ENCODE measurements around the gene ADSS1.
"Not testable (repeated sequence)": the region's sequence is repeated elsewhere in the genome, so short reads cannot be mapped to it uniquely, and the experiment has no call there.

Gene ADSS1

GRCh38 chr14:104722938-104723650 lies 935 bp upstream of the ADSS1 start:
- Histone ChIP-seq H3K9ac (ENCODE audit: insufficient read length) (no peak overlapping the region), H3K27ac (no peak overlapping the region), H3K36me3 (ENCODE audit: insufficient read depth, low read length) (no peaks in the 10 kb centered on the region), H3K4me3 (no peak overlapping the region), H3K9me3 (ENCODE audit: low read depth, low read length) (no peaks in the 10 kb centered on the region)
- no peak for TF ChIP-seq FOXP2 (optimal IDR thresholded peaks at IDR 0.05; ENCODE audit: control extremely low read depth, extremely low read length, insufficient read depth)
- TF ChIP-seq POLR2AphosphoS5 (IDR thresholded peaks at IDR 0.05; ENCODE audit: borderline replicate concordance, low read depth, low read length): no peak
- no peak for TF ChIP-seq EZH2 (IDR thresholded peaks at IDR 0.05)
- DNase-seq (ENCODE audit: low read depth, low spot score): no peak

GRCh38 chr14:104724407-104724980 lies 465 bp downstream of the ADSS1 start:
- Histone ChIP-seq H3K9ac (ENCODE audit: insufficient read length) (no peak overlapping the region), H3K4me3 (peak overlapping the region; percentile 55), H3K9me3 (ENCODE audit: low read depth, low read length) (no peaks in the 10 kb centered on the region), H3K27ac (no peak overlapping the region), H3K36me3 (ENCODE audit: insufficient read depth, low read length) (no peaks in the 10 kb centered on the region)
- DNase-seq (ENCODE audit: low read depth, low spot score): no peak
- TF ChIP-seq FOXP2 (optimal IDR thresholded peaks at IDR 0.05; ENCODE audit: control extremely low read depth, extremely low read length, insufficient read depth) (no peak), EZH2 (IDR thresholded peaks at IDR 0.05) (no peak), POLR2AphosphoS5 (IDR thresholded peaks at IDR 0.05; ENCODE audit: borderline replicate concordance, low read depth, low read length) (no peak)

GRCh38 chr14:104724981-104725771 lies 1.1 kb downstream of the ADSS1 start:
- DNase-seq (ENCODE audit: low read depth, low spot score): no peak
- Histone ChIP-seq H3K4me3 (no peak overlapping the region), H3K9me3 (ENCODE audit: low read depth, low read length) (no peaks in the 10 kb centered on the region), H3K36me3 (ENCODE audit: insufficient read depth, low read length) (no peaks in the 10 kb centered on the region), H3K27ac (no peak overlapping the region), H3K9ac (ENCODE audit: insufficient read length) (no peak overlapping the region)
- no peak for TF ChIP-seq POLR2AphosphoS5 (IDR thresholded peaks at IDR 0.05; ENCODE audit: borderline replicate concordance, low read depth, low read length)
- no peak for TF ChIP-seq EZH2 (IDR thresholded peaks at IDR 0.05)
- no peak for TF ChIP-seq FOXP2 (optimal IDR thresholded peaks at IDR 0.05; ENCODE audit: control extremely low read depth, extremely low read length, insufficient read depth)

- H3K9ac ChIP-seq (ENCODE audit: insufficient read length): no peak overlapping the region
- no peak overlapping the region for H3K4me3 ChIP-seq
- H3K9me3 ChIP-seq (ENCODE audit: low read depth, low read length): no peaks in the 10 kb centered on the region
- no peak for DNase-seq (ENCODE audit: low read depth, low spot score)
- H3K36me3 ChIP-seq (ENCODE audit: insufficient read depth, low read length): no peaks in the 10 kb centered on the region
- H3K27ac ChIP-seq: no peak overlapping the region
- TF ChIP-seq FOXP2 (optimal IDR thresholded peaks at IDR 0.05; ENCODE audit: control extremely low read depth, extremely low read length, insufficient read depth): no peak
- TF ChIP-seq EZH2 (IDR thresholded peaks at IDR 0.05): no peak
- no peak for TF ChIP-seq POLR2AphosphoS5 (IDR thresholded peaks at IDR 0.05; ENCODE audit: borderline replicate concordance, low read depth, low read length)
These were observed 1.9 kb downstream of the ADSS1 start for GRCh38 chr14:104725772-104726548.

- no peak overlapping the region for H3K9ac ChIP-seq (ENCODE audit: insufficient read length)
- H3K36me3 ChIP-seq (ENCODE audit: insufficient read depth, low read length): no peaks in the 10 kb centered on the region
- no peak for DNase-seq (ENCODE audit: low read depth, low spot score)
- H3K4me3 ChIP-seq: no peak overlapping the region
- no peak overlapping the region for H3K27ac ChIP-seq
- TF ChIP-seq POLR2AphosphoS5 (IDR thresholded peaks at IDR 0.05; ENCODE audit: borderline replicate concordance, low read depth, low read length): no peak
- TF ChIP-seq FOXP2 (optimal IDR thresholded peaks at IDR 0.05; ENCODE audit: control extremely low read depth, extremely low read length, insufficient read depth): no peak
- TF ChIP-seq EZH2 (IDR thresholded peaks at IDR 0.05): no peak
- H3K9me3 ChIP-seq (ENCODE audit: low read depth, low read length): no peaks in the 10 kb centered on the region
These were observed 2.8 kb downstream of the ADSS1 start for GRCh38 chr14:104726600-104727451.

GRCh38 chr14:104728631-104729030 lies 4.6 kb downstream of the ADSS1 start:
- no peak overlapping the region for H3K9ac ChIP-seq (ENCODE audit: insufficient read length)
- DNase-seq (ENCODE audit: low read depth, low spot score): no peak
- H3K9me3 ChIP-seq (ENCODE audit: low read depth, low read length): no peaks in the 10 kb centered on the region
- TF ChIP-seq EZH2 (IDR thresholded peaks at IDR 0.05) (no peak), POLR2AphosphoS5 (IDR thresholded peaks at IDR 0.05; ENCODE audit: borderline replicate concordance, low read depth, low read length) (no peak), FOXP2 (optimal IDR thresholded peaks at IDR 0.05; ENCODE audit: control extremely low read depth, extremely low read length, insufficient read depth) (no peak)
- no peaks in the 10 kb centered on the region for H3K36me3 ChIP-seq (ENCODE audit: insufficient read depth, low read length)
- no peak overlapping the region for H3K4me3 ChIP-seq
- H3K27ac ChIP-seq: no peak overlapping the region

- not testable (repeated sequence) for DNase-seq (ENCODE audit: low read depth, low spot score)
These were observed 5.3 kb downstream of the ADSS1 start for GRCh38 chr14:104729176-104729834.

More at GRCh38 chr14:104729176-104729834, 5.3 kb downstream of the ADSS1 start:
- not testable (repeated sequence) for H3K9ac ChIP-seq (ENCODE audit: insufficient read length); H3K4me3 ChIP-seq; H3K36me3 ChIP-seq (ENCODE audit: insufficient read depth, low read length); H3K27ac ChIP-seq; H3K9me3 ChIP-seq (ENCODE audit: low read depth, low read length)

Data from SK-N-MC (cell line).